Activated CD4-positive, alpha-beta T cell treated with anti-CD3 and anti-CD28 coated beads, Interleukin-2, Interleukin-6, amounts not matched to agents 100 ng/mL and 50 ng/mL, durations not matched to agents 16 hours and 8 hours (primary cell): ENCODE results near the gene CCNL2.

Experiments
- DNase-seq: peaks from one replicate; pipeline ENCODE4 v3.0.0-alpha.2; 2020

CCNL2 gene

DNA sequence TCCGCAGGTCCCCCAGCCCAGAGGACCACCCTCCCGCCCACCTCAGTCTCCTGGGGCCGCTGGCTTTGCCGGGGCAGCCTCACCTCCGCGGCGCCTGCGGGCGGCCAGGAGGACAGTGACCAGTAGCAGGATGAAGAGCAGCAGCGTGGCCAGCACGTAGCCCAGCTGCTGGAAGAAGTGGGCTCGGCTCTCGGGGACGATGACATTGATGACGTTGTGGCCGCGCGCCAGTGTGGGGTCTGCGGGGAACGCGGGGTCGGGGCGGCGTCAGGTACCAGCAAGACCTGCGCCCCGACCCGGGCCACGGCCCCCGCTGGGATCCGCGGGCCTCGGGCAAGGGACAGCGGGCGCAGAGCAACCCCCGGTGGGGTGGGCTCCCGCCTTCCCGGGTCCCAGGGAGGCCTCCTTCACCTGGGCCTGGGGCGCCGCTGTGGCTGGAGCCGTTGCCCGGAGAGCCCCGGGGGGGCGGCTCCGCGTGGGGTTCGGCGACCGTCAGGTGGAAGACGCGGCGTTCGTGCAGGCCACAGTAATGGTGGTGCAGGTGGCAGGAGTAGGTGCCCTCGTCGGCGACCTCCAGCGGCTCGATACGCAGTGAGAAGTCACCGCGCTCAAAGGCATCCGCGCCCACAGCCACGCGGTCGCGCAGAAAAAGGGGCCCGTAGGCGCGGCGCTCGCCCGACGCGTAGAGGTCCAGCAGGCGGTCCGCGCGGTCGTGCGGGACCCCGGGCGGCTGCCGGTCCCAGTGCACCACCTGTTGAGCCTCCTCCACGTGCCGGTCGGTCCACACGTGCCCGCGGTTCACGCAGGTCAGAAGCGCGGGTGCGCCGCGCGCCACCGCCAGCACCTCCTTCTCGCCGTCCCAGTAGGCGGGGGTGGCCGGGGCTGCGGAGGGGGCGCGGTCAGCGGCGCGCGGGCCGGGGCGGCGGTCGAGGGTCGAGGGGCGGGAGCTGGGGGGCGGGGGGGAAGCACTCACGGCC, 44.6 kb downstream of the CCNL2 start:
- no peak for DNase-seq

- DNase-seq: no peak
These were observed 45.6 kb downstream of the CCNL2 start for GRCh38 chr1:1353389-1354151.

DNA sequence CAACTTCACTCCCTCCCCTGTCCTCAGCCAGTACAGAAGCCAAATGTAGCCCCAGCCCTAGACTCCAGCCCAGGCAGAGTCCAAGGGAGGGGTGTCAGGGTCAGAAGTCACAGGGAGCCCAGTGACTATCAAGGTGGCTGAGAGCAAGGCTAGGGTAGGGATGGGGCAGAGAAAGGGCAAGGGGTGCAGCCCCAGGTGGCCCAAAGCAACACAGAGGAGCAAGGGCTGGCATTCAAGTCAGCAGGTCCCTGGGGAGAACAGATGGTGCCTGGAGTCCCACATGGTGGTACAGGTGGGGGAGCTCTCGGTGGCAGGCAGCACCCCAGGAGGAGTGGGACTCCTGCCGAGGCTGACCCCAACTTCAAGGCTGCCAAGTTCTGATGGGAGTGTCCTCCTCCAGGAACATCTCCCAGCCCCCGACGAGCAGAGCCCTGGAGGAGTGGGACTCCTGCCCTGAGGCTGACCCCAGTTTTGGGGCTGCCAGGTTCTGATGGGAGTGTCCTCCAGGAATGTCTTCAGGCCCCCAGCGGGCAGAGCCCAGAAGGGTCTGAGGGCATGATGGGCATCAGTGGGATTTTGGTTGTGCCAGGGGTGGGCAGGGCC, 46.2 kb downstream of the CCNL2 start:
- no peak for DNase-seq

- DNase-seq: no peak
These were observed 47.4 kb downstream of the CCNL2 start for GRCh38 chr1:1351511-1352427.

GRCh38 chr1:1349256-1350012, 49.7 kb downstream of the CCNL2 start, which contains the start of gene DVL1:
Gene DVL1 (minus strand): TSS chr1:1349418. CDS start chr1:1349065, 353 bp downstream.
- DNase-seq: peak; percentile 76

GRCh38 chr1:1348420-1349255, 50.5 kb downstream of the CCNL2 start:
- DNase-seq: no peak

DNA sequence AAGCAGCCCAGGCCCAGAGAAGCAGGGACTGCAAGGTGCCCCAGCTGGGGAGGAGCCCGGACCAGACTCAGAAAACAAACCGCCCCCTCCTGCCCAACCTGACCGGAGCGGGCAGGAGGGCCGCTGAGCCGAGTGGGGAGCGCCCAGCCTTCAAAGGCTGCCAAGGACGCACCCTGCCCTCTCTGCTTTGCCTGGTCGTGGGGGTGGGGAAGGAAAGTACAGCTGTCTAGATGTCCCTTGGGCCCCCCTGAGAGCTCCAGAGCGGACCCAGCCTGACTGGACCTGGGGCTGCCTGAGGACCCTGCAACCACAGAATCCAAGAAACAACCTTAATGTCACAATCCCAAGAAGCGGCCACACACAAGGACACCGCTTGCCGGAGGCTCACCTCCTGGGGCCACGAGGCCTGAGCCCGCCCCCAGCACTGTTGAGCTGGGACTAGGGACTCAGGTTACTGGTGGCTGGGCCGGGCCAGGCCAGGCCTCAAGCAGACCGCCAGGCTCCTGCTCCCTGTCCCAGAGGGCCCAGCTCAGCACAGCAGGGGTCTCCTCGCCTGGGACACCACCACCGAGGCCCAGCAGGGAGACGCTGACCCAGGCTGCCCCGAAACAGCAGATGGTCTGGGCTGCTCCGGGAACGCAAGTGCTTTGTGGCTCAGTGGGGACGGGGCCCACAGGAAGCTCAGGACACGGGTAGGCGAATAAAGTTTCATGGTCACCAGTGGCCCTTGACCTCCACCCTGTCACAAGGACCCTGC, 51.3 kb downstream of the CCNL2 start:
- no peak for DNase-seq

GRCh38 chr1:1347026-1347595, 52.0 kb downstream of the CCNL2 start:
- no peak for DNase-seq

DNA sequence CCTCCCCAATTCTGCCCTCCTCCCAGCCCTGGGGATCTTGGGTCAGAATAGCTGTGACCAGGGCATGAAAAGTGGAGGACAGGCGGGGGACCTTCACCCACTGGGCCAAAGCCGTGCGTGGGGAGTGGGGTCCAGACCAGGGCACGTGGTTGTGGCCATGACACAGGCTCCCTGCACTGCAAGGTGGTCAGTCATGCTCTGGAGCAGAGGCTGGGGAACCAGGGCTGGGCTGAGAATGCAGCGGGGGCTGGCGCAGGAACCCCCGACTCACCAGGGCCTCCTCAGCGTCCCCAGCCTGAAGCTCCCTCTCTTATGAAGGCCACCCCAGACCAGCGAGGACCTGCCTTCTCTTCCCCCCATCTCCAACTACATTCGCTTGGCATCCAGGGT, 52.6 kb downstream of the CCNL2 start:
- no peak for DNase-seq

DNA sequence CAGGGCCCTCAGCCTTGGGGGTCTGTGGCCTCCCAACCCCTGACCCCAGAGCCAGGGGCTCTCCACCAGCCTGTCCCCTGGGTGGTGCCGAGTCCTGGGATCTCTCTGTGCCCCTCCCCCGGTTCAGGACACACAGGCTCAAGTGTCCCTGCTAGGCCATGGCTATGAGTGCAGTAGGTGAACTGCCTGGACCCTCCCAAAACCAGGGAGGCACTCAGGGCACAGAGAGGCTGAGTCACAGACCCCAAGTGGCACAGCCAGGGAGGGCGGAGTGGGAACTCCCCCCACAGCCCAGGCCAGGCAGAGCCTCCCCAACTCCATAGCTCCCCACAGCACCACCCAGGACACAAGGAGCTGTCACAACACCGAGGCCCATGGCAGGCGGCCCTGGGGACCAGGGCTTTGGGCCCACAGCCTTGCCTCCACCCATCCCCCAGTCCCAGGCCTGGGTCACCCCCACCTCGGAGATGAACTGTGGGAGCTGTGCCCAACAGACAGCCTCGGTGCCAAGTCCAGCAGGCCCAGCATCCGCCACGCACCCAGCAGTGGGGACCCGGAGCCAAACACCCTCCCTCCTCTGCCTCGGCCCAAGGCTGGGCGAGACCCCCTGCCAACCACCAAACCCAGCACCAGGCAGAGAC, 53.2 kb downstream of the CCNL2 start:
- no peak for DNase-seq

- no peak for DNase-seq
These were observed 53.8 kb downstream of the CCNL2 start for GRCh38 chr1:1345384-1345783.

DNA sequence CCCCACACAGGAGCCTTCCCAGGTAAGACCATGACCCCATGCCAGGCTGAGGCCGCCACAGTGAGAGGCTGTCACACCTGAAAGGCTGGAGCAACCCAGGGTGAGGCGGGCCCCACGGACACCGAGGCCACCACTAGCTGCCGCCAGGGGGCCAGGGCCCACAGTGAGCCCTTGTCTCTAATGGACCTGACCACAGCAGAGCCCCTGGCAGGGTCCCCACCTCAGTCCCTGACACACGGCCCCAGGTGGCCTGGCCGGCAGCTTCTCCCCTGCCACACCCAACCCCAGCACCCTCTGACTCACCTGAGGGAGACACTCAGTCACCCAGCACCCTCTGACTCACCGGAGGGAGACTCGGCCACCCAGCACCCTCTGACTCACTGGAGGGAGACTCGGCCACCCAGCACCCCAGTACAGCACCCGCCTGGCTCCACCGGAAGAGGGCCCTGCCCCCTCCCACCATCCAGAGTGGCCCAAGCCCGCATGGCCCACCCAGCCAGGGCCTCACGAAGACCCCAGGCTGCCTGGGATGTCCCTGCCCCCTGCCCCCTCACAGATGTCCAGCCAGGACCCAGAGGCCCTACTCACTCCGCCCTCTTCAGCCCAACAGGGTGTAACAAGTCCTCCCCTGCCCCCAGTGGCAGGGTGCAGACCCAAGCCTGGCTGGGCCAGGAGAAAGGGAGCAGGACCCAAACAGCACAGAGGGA, 54.3 kb downstream of the CCNL2 start:
- peak; percentile 69 for DNase-seq

- DNase-seq: no peak
These were observed 55.2 kb downstream of the CCNL2 start for GRCh38 chr1:1343811-1344421.

DNA sequence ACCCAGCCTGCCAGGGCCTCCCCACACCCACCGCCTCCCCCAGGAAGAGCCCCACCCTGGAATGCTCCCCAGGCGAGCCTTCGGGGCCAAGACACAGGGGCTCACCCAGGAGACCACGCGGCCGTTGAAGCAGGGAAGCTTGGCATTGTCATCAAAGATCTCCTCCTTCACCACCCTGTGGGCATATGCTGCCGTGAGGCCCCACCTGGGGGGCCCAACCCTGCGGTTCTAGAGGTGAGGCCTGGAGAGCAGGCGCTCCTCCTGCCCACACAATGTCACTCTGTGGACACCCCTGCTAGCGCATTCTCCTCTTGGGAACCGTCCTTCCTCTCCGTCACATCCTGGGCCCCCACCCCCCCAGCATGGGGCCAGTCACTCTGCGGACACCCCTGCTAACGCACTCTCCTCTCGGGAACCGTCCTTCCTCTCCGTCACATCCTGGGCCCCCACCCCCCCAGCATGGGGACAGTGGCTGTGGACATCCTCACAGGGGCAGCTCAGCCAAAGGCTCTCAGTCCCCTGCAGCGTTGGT, 56.5 kb downstream of the CCNL2 start:
- DNase-seq: no peak

- DNase-seq: no peak
These were observed 57.0 kb downstream of the CCNL2 start for GRCh38 chr1:1342061-1342562.

DNA sequence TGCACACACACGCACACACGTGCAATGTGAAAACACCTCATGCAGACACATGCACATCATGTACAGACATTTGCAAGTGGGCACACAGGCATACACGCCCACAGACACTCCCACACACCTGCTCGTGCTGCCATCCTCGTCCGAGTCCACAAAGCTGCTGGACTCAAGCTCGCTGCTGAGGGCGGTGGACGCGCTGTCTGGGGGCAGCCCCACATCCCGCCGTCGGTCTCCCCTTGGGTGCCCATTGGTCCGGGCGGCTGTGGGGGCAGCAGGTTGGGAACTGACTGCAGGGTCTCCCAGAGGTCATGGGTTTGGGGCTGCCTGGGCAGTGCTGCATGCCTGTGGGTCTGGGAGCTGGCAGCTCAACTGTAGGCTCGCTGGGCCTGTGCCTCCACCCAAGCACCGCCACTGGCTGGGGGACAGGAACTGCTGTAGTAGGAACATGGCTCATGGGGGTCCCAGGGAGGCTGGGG, 57.5 kb downstream of the CCNL2 start:
- no peak for DNase-seq
